Bronchial epithelial cell (primary cell): ENCODE measurements around the gene PLET1. TPM values are rescaled to one million over a fixed set of nuclear protein-coding genes. Genes with fewer than 3 reads are reported as not detected.

Experiments used
- total RNA-seq: library from RNA; depleted of rRNA; stranded (reverse); fragments of >200 nt; gene quantifications from 2 replicates; pipeline ENCODE4 v1.2.1, GENCODE V29; 2014

PLET1 gene
- total RNA-seq, 1 donor from 2014 or later: not detected

Other genes with a start within 250 kb of the PLET1 start
- 24.5 and 27.4 TPM in 2 replicates for gene DLAT, start 235.5 kb downstream of the PLET1 start, total RNA-seq
- 0.51 and 0.53 TPM in 2 replicates for gene PIH1D2, start 186.8 kb downstream of the PLET1 start, total RNA-seq
- 23.3 and 24.5 TPM in 2 replicates for gene NKAPD1, start 186.6 kb downstream of the PLET1 start, total RNA-seq
- 66.3 and 78.6 TPM in 2 replicates for gene TIMM8B, start 174.1 kb downstream of the PLET1 start, total RNA-seq
- gene SDHD, start 174.0 kb downstream of the PLET1 start, total RNA-seq: 103 and 133 TPM in 2 replicates
- 33.8 and 72.1 TPM in 2 replicates for gene IL18, start 96.8 kb downstream of the PLET1 start, total RNA-seq
- gene TEX12, start 93.5 kb downstream of the PLET1 start, total RNA-seq: 0.26 TPM in 1 of 2 replicates, not detected in the other
- gene BCO2, start 85.3 kb downstream of the PLET1 start, total RNA-seq: 1.0 and 2.1 TPM in 2 replicates
- 68.4 and 74.4 TPM in 2 replicates for gene PTS, start 34.4 kb downstream of the PLET1 start, total RNA-seq